Activated CD8-positive, alpha-beta memory T cell treated with anti-CD3 and anti-CD28 coated beads, Interleukin-2, amount 10 ng/mL, durations not matched to agents 7 days and 5 days (primary cell): ENCODE data around the gene PAK2. TPM values are rescaled to one million over a fixed set of nuclear protein-coding genes. Genes with fewer than 3 reads are reported as not detected.

Source experiments
- ATAC-seq: fragments of 150-1000 bp; cut with Tn5 transposase; one replicate; pipeline ENCODE4 v1.10.0; 2021; ENCODE audit warnings: moderate library complexity
- CTCF ChIA-PET: fragments of 350-600 bp; sonication (Branson Sonifier 250); formaldehyde crosslinking; loops from one replicate; lab custom pipeline; 2021; ENCODE audit warnings: antibody characterized with exemption; lab: Charles Lee
- DNase-seq: peaks from one replicate; pipeline ENCODE4 v3.0.0-alpha.2; 2020
- H3K27ac Mint-ChIP-seq: one replicate; pipeline ENCODE4 v1.8.0; 2021; ENCODE audit warnings: mild to moderate bottlenecking, mixed read lengths
- H3K27me3 Mint-ChIP-seq: one replicate; pipeline ENCODE4 v1.8.0; 2021; ENCODE audit warnings: mixed read lengths
- H3K36me3 Mint-ChIP-seq: one replicate; pipeline ENCODE4 v1.8.0; 2021; ENCODE audit warnings: mild to moderate bottlenecking, mixed read lengths
- H3K4me1 Mint-ChIP-seq: one replicate; pipeline ENCODE4 v1.8.0; 2021; ENCODE audit warnings: mixed read lengths
- H3K4me3 Mint-ChIP-seq: one replicate; pipeline ENCODE4 v1.8.0; 2021; ENCODE audit warnings: mild to moderate bottlenecking, moderate library complexity, mixed read lengths
- H3K9me3 Mint-ChIP-seq: one replicate; pipeline ENCODE4 v1.8.0; 2022; ENCODE audit warnings: low read depth, mixed read lengths
- total RNA-seq, 2 experiments: library from RNA; stranded (reverse); gene quantifications; one replicate each; pipeline ENCODE4 v1.2.3, GENCODE V29; 2021

PAK2 gene
- total RNA-seq, 2 experiments from 2014 or later, result 86.4 to 118 TPM

DNA sequence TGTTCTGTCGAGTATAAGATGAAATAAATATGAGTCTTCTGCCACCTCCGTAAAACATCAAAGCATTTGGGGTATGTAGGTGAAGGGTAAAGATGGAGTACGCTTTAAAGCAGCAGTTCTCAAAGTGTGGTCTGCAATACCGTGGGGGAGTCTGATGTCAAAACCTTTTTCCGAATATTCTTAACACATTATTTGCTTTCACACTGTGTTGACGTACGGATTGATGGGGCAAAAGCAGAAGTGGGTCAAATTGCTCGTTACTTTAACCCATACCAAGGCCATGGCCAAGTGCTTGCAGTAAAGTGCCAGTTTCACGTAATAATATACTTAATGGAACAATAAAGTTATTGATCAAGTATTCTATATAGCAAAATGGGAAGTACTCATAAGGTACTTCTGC, 36.3 kb downstream of the PAK2 start:
- CTCF ChIA-PET, result no interaction called here
- Mint-ChIP-seq H3K9me3 (peaks cover 11% of the 10 kb centered on the region), H3K4me1 (peaks cover 47% of the 10 kb centered on the region), H3K27ac (no peak overlapping the region), H3K36me3 (peaks cover 56% of the 10 kb centered on the region), H3K27me3 (no peaks in the 10 kb centered on the region), H3K4me3 (no peak overlapping the region)
- ATAC-seq, result no peak
- no peak for DNase-seq

DNA sequence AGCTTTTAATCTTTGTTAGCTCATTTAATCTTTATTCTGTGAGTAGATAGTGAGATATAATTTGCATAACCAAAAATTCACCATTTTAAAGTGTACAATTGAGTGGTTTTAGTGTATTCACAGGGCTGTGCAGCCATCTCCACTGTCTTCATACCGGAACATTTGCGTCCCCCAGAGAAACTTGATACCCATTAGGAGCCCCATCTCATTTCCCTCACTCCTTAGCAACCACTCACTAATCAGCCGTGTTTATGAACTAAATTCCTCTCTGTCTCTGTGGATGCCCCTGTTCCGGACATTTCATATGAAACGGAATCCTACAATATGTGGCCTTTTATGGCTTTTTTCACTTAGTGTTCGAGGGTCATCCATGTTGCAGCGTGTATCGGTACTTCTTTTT, 38.2 kb downstream of the PAK2 start:
- no peak overlapping the region for H3K27ac Mint-ChIP-seq
- CTCF ChIA-PET, result interaction anchor here (0.6 to 1.2 kb wide), 2 partner anchors 226 to 1533 kb away, joined by 3 read pairs; no protein-coding TSS in a partner anchor
- H3K36me3 Mint-ChIP-seq, result peaks cover 58% of the 10 kb centered on the region

DNA sequence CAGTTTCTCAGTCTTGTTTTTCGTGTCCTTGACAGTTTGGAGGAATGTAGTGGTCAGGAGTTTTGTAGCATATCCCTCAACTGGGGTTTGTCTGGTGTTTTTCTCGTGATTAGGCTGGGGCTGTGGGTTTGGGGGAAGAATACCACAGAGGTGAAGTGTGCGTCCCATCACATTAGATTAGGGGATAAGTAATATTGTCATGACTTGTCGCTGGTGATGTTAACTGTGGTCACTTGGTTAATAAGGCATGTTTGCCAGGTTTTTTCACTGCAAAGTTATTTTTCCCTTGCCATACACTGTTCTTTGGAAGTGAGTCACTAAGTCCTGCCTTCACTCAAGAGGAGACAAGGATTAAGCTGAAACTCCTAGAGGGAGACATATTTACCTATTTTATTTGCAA, 39.1 kb downstream of the PAK2 start:
- peaks cover 65% of the 10 kb centered on the region for H3K36me3 Mint-ChIP-seq
- ATAC-seq (no peak), DNase-seq (no peak)
- H3K27ac Mint-ChIP-seq, result no peak overlapping the region
- no peak overlapping the region for H3K4me3 Mint-ChIP-seq
- peaks cover 28% of the 10 kb centered on the region for H3K4me1 Mint-ChIP-seq
- H3K9me3 Mint-ChIP-seq, result peaks cover 11% of the 10 kb centered on the region
- CTCF ChIA-PET, result no interaction called here
- H3K27me3 Mint-ChIP-seq, result no peaks in the 10 kb centered on the region

More for the DNA sequence above, 38.2 kb downstream of the PAK2 start:
- Mint-ChIP-seq H3K27me3 (no peaks in the 10 kb centered on the region), H3K4me3 (no peak overlapping the region), H3K9me3 (peaks cover 11% of the 10 kb centered on the region), H3K4me1 (peaks cover 34% of the 10 kb centered on the region)
- ATAC-seq (no peak), DNase-seq (no peak)

GRCh38 chr3:196782511-196782910, 42.9 kb downstream of the PAK2 start:
- Mint-ChIP-seq H3K4me1 (peaks cover 13% of the 10 kb centered on the region), H3K36me3 (peaks cover 72% of the 10 kb centered on the region)

DNA sequence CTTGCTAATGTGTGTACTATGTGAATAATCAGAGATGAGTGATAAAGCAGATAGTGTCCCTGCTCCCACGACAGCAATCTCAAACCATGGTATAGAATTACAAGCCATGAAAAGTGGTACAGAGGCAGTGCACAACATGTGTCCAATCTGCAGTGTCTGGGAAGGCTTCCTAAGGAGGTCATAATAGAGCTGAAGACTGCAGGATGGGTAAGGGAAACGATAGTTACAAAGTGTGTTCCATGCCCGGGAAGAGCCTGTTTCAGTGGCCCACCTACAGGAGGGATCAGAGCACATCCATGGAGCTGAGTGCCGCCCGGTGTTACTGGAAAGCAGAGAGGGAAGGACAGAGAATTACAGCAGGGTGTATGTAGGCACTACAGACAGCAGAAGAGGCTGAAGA, 48.9 kb downstream of the PAK2 start:
- no peak overlapping the region for H3K4me3 Mint-ChIP-seq
- peaks cover 76% of the 10 kb centered on the region for H3K36me3 Mint-ChIP-seq
- peaks cover 13% of the 10 kb centered on the region for H3K9me3 Mint-ChIP-seq
- peaks cover 3% of the 10 kb centered on the region for H3K4me1 Mint-ChIP-seq
- ATAC-seq (no peak), DNase-seq (no peak)
- CTCF ChIA-PET, result no interaction called here
- no peaks in the 10 kb centered on the region for H3K27me3 Mint-ChIP-seq
- no peak overlapping the region for H3K27ac Mint-ChIP-seq

More at GRCh38 chr3:196782511-196782910, 42.9 kb downstream of the PAK2 start:
- Mint-ChIP-seq H3K4me3 (no peak overlapping the region), H3K9me3 (peaks cover 11% of the 10 kb centered on the region), H3K27ac (no peak overlapping the region), H3K27me3 (no peaks in the 10 kb centered on the region)
- CTCF ChIA-PET, result no interaction called here
- ATAC-seq (no peak), DNase-seq (no peak)

DNA sequence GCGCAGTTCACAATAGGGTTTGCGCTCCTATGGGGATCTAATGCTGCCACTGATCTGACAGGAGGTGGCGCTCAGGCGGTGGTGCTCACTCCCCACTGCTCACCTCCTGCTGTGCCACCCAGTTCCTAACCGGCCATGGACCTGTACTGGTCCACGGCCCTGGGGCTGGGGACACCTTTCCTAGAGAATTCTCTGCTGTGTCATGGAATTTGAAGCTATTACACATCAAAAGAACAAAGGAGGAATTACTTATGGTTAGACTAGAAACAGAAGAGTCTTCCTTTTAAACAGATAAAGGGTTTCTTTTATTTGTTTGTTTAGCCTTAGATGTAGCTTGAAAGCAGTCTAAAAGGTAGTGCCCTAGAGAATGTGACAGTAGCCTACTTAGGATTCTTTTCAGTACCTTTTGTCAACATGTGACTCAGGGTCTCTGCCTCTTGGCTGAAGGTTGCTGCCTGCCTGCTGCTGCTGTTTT, 50.3 kb downstream of the PAK2 start:
- CTCF ChIA-PET, result no interaction called here

DNA sequence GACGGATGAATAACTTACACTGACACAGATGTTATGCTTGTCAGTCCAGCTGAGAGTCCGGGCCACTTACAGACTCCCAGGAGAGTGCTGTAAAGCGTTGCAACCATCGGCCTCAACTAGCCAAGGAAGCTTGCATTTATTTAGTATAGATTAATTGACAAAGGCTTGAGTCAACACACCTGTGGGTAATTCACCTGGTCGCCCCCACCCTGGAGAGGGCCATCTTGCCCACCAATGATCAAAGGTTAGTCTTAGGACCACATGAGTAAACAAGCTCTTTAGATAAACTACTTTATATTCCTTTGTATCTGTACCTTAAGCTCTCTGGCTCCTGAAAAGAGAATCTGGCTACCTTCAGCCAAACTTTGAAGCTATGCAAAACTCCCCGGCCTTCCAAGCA, 51.0 kb downstream of the PAK2 start:
- Mint-ChIP-seq H3K27ac (no peak overlapping the region), H3K27me3 (no peaks in the 10 kb centered on the region), H3K4me3 (no peak overlapping the region), H3K4me1 (peaks cover 3% of the 10 kb centered on the region), H3K36me3 (peaks cover 80% of the 10 kb centered on the region), H3K9me3 (peaks cover 18% of the 10 kb centered on the region)
- CTCF ChIA-PET, result no interaction called here
- no peak for DNase-seq
- ATAC-seq, result no peak

More for the DNA sequence above, 50.3 kb downstream of the PAK2 start:
- Mint-ChIP-seq H3K27ac (no peak overlapping the region), H3K4me3 (no peak overlapping the region), H3K36me3 (peaks cover 81% of the 10 kb centered on the region), H3K4me1 (peaks cover 3% of the 10 kb centered on the region), H3K27me3 (no peaks in the 10 kb centered on the region), H3K9me3 (peaks cover 18% of the 10 kb centered on the region)
- no peak for ATAC-seq
- DNase-seq, result no peak

DNA sequence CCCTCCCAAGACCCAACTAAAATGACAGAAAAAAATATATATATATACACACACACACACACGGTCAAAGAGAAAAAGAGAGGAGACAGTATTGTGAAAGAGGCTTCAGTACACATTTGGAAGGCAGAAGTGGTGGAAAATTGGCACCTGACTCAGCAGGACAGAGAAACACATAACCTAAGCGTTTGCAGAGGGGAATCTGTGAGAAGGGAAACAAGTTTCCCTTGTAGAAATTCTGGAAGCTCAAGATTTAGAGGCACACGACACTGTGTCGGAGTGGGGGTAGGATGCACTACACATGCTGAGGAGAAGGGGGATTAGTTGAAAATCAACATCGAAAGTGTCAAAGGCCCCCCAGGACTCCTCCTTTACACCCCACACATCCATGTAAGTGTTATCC, 53.1 kb downstream of the PAK2 start:
- CTCF ChIA-PET, result no interaction called here
- DNase-seq (no peak), ATAC-seq (no peak)
- H3K27me3 Mint-ChIP-seq, result no peaks in the 10 kb centered on the region
- H3K36me3 Mint-ChIP-seq, result peaks cover 71% of the 10 kb centered on the region
- no peak overlapping the region for H3K27ac Mint-ChIP-seq
- no peak overlapping the region for H3K4me3 Mint-ChIP-seq
- H3K4me1 Mint-ChIP-seq, result peaks cover 2% of the 10 kb centered on the region
- H3K9me3 Mint-ChIP-seq, result peaks cover 18% of the 10 kb centered on the region

GRCh38 chr3:196793246-196793645, 53.6 kb downstream of the PAK2 start:
- no peak for DNase-seq
- H3K9me3 Mint-ChIP-seq, result peaks cover 18% of the 10 kb centered on the region
- H3K4me3 Mint-ChIP-seq, result no peak overlapping the region
- H3K36me3 Mint-ChIP-seq, result peaks cover 70% of the 10 kb centered on the region
- ATAC-seq, result no peak
- H3K4me1 Mint-ChIP-seq, result no peaks in the 10 kb centered on the region
- H3K27ac Mint-ChIP-seq, result no peak overlapping the region
- no peaks in the 10 kb centered on the region for H3K27me3 Mint-ChIP-seq
- CTCF ChIA-PET, result no interaction called here

DNA sequence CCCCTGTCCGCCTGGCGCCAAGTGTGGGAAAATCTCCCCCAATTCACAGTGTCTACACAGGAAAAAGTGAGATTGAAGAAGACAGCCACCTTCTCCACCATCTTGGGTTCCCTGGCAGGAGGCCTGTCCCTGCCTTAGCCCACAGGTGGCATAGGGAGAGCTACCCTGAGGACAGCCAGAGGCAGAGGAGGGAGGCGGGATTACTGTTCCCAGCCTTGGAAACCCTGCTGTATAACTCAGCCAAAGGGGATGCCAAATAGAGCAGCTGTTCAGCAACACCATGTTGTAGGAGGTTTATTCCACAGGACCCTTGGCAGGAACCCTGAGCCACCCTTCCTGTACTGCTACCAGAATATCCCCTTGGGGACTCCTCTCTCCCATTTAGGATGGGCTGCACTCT, 54.8 kb downstream of the PAK2 start:
- CTCF ChIA-PET, result no interaction called here
- H3K4me3 Mint-ChIP-seq, result no peak overlapping the region
- H3K27me3 Mint-ChIP-seq, result no peaks in the 10 kb centered on the region
- no peak for ATAC-seq
- no peaks in the 10 kb centered on the region for H3K4me1 Mint-ChIP-seq
- peaks cover 18% of the 10 kb centered on the region for H3K9me3 Mint-ChIP-seq
- H3K36me3 Mint-ChIP-seq, result peaks cover 63% of the 10 kb centered on the region
- DNase-seq, result no peak
- H3K27ac Mint-ChIP-seq, result no peak overlapping the region

- peaks cover 11% of the 10 kb centered on the region for H3K9me3 Mint-ChIP-seq
- DNase-seq (no peak), ATAC-seq (no peak)
- no peak overlapping the region for H3K4me3 Mint-ChIP-seq
- CTCF ChIA-PET, result no interaction called here
- H3K36me3 Mint-ChIP-seq, result peaks cover 45% of the 10 kb centered on the region
- no peaks in the 10 kb centered on the region for H3K4me1 Mint-ChIP-seq
- no peak overlapping the region for H3K27ac Mint-ChIP-seq
- H3K27me3 Mint-ChIP-seq, result no peaks in the 10 kb centered on the region
Observed at GRCh38 chr3:196796317-196796716, 56.7 kb downstream of the PAK2 start.

- H3K4me3 Mint-ChIP-seq, result no peak overlapping the region
- no peaks in the 10 kb centered on the region for H3K9me3 Mint-ChIP-seq
- no peak for DNase-seq
- H3K4me1 Mint-ChIP-seq, result peaks cover 14% of the 10 kb centered on the region
- H3K27me3 Mint-ChIP-seq, result no peaks in the 10 kb centered on the region
- CTCF ChIA-PET, result interaction anchor here (1.0 kb wide), 1 partner anchor 37 kb away, joined by 3 read pairs; no protein-coding TSS in a partner anchor
- no peak overlapping the region for H3K27ac Mint-ChIP-seq
- peaks cover 24% of the 10 kb centered on the region for H3K36me3 Mint-ChIP-seq
- no peak for ATAC-seq
Observed at GRCh38 chr3:196800742-196801434, 61.2 kb downstream of the PAK2 start.

DNA sequence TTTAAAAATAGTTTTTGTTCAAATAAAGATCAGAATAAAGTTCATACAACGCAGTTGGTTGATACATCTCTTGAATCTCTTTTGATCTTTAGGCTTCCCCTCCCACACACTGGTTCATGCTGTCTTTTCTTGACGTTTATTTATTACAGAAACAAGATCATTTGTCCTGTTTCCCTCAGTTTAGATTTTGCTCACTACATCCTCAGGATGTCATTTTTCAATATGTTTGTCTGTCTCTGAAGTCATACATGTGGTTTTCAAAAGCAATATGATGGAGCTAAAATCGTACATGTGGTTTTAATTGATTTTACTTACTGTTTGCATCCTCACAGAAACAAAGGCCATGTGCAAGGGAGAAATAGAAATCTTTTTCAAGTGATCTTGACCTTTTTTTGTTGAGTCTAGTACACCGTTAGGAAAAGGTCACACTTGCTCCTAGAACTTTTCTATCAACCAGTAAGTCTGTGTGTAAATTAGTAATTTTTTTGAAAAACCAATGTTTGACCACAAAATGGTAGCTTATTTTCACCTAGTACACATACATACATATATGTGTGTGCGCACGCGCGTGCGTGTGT, 64.3 kb downstream of the PAK2 start:
- H3K36me3 Mint-ChIP-seq, result peaks cover 39% of the 10 kb centered on the region

DNA sequence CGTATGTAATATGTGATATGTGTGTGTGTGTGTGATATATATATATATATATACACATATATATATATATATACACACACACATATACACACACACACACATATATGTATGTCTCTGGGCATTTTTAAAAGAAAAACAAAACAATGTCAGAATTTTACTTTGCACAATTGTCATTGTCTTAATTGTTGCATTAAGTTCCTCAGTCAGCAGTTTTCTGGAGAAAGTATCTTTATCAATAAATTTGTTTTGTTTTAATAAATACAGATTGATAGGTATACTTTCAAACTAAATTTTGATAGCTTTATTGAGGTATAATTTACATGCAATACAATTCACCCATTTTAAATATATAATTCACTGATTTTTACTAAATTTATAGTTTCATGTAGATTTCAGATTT, 65.1 kb downstream of the PAK2 start:
- Mint-ChIP-seq H3K27ac (no peak overlapping the region), H3K36me3 (peaks cover 45% of the 10 kb centered on the region), H3K9me3 (no peaks in the 10 kb centered on the region), H3K27me3 (no peaks in the 10 kb centered on the region), H3K4me1 (peaks cover 16% of the 10 kb centered on the region), H3K4me3 (no peak overlapping the region)
- no peak for ATAC-seq
- no peak for DNase-seq
- CTCF ChIA-PET, result interaction anchor here (1.0 to 1.2 kb wide), 2 partner anchors 165 to 276 kb away, joined by 3 to 4 read pairs; no protein-coding TSS in a partner anchor

More for the DNA sequence above, 64.3 kb downstream of the PAK2 start:
- no peaks in the 10 kb centered on the region for H3K9me3 Mint-ChIP-seq
- CTCF ChIA-PET, result interaction anchor here (1.2 kb wide), 2 partner anchors 117 to 275 kb away, joined by 3 read pairs; no protein-coding TSS in a partner anchor
- peak overlapping the region; percentile 74 for H3K27ac Mint-ChIP-seq
- no peaks in the 10 kb centered on the region for H3K27me3 Mint-ChIP-seq
- ATAC-seq, result peak; percentile 33
- H3K4me3 Mint-ChIP-seq, result no peak overlapping the region
- peaks cover 14% of the 10 kb centered on the region for H3K4me1 Mint-ChIP-seq
- no peak for DNase-seq
